ENCODE measurements around the gene KRTAP10-2.

DNA sequence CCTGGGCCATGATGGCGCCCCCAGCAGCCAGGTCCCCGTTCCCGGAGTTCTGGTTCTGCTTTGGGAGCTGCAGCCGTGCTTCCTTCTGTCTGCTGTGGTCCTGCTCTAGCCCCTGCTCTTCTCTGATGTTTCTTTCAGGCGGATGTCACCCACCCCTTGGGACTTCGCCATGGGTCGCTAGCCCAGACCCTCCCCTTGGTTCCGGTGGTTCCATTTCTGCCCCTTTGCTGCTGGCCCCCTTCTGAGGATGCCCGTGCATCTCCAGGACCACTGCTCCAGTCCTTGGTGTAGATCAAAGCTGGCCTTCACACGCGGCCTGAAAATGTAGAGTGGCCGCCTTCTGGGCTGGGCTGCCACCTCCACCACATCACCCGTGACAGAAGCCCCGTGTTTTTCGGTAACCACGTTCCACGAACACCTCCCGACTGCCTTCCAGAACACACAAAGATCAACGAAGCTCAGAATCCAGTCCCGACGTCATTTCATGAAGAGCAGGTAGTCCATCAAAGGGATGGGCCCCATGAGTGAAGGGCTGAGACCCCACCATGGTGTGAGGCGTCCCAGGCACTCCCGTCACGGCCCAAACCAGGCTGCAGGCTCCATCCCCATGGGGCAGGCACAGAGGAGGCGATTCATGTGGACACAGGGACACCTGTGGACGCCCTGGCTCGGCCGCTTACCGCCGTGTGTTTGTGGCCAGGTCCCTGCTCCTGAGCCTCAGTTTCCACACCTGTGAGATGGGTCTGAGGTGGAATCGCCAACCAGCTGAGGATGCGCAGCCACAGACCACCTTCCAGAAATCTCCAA lies 35.7 kb downstream of the KRTAP10-2 start:
- TF ChIP-seq EZH2 (IDR thresholded peaks at IDR 0.05), result no peak
- TF ChIP-seq ZNF274 (IDR thresholded peaks at IDR 0.05; ENCODE audit: low read depth, low read length), result no peak
- TF ChIP-seq, protein P1, sequence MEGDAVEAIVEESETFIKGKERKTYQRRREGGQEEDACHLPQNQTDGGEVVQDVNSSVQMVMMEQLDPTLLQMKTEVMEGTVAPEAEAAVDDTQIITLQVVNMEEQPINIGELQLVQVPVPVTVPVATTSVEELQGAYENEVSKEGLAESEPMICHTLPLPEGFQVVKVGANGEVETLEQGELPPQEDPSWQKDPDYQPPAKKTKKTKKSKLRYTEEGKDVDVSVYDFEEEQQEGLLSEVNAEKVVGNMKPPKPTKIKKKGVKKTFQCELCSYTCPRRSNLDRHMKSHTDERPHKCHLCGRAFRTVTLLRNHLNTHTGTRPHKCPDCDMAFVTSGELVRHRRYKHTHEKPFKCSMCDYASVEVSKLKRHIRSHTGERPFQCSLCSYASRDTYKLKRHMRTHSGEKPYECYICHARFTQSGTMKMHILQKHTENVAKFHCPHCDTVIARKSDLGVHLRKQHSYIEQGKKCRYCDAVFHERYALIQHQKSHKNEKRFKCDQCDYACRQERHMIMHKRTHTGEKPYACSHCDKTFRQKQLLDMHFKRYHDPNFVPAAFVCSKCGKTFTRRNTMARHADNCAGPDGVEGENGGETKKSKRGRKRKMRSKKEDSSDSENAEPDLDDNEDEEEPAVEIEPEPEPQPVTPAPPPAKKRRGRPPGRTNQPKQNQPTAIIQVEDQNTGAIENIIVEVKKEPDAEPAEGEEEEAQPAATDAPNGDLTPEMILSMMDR (IDR thresholded peaks at IDR 0.05 in 2 of 3, conservative IDR thresholded peaks at IDR 0.05 in 1 of 3; ENCODE audit: borderline replicate concordance in 1 of 3, insufficient read depth in 1 of 3, low read depth in 2 of 3, low read length in 2 of 3), result no peak
- no peak for TF ChIP-seq POLR2A (IDR thresholded peaks at IDR 0.05; ENCODE audit: borderline replicate concordance, extremely low read depth, insufficient read depth, insufficient read length)
- TF ChIP-seq EZH2phosphoT487 (IDR thresholded peaks at IDR 0.05; ENCODE audit: borderline replicate concordance), result no peak
- no peak for TF ChIP-seq POLR2AphosphoS5 (IDR thresholded peaks at IDR 0.05; ENCODE audit: low read depth, low read length)
- TF ChIP-seq, protein P2, sequence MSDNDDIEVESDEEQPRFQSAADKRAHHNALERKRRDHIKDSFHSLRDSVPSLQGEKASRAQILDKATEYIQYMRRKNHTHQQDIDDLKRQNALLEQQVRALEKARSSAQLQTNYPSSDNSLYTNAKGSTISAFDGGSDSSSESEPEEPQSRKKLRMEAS (IDR thresholded peaks at IDR 0.05), result no peak
- TF ChIP-seq TCF7L2 (IDR thresholded peaks at IDR 0.05; ENCODE audit: borderline replicate concordance, extremely low read depth, insufficient read depth, insufficient read length), result no peak
- TF ChIP-seq SP1 (IDR thresholded peaks at IDR 0.05; ENCODE audit: low read depth), result no peak
- TF ChIP-seq FOSL1 (IDR thresholded peaks at IDR 0.05; ENCODE audit: low read depth), result no peak
- TF ChIP-seq EGR1 (IDR thresholded peaks at IDR 0.05; ENCODE audit: low read depth), result no peak
- TF ChIP-seq, protein P3, sequence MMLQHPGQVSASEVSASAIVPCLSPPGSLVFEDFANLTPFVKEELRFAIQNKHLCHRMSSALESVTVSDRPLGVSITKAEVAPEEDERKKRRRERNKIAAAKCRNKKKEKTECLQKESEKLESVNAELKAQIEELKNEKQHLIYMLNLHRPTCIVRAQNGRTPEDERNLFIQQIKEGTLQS (IDR thresholded peaks at IDR 0.05), result no peak
- no peak for TF ChIP-seq YY1 (IDR thresholded peaks at IDR 0.05; ENCODE audit: extremely low read depth, insufficient replicate concordance, low read depth, low read length)
- no peak for TF ChIP-seq CEBPB (IDR thresholded peaks at IDR 0.05; ENCODE audit: low read depth)

All from HCT116 (cell line).